BJ (cell line): ENCODE measurements around the gene ELMOD1. TPM values are rescaled to one million over a fixed set of nuclear protein-coding genes. Genes with fewer than 3 reads are reported as not detected.

Experiments used
- CTCF ChIA-PET: fragments of 350-600 bp; formaldehyde crosslinking; extraction: SDS; loops from one replicate; lab custom pipeline; 2021; ENCODE audit warnings: antibody characterized with exemption, inconsistent platforms; lab: Yijun Ruan, JAX
- POLR2A ChIA-PET: fragments of 300-600 bp; sonication (Branson Sonifier 250); formaldehyde crosslinking; extraction: SDS; loops from one replicate; lab custom pipeline; 2021; ENCODE audit warnings: antibody characterized with exemption; lab: Charles Lee
- DNase-seq: peaks from one replicate; pipeline ENCODE4 v3.0.0-alpha.2; 2011; ENCODE audit warnings: low read depth
- H3K27me3 ChIP-seq: 2 replicates; pipeline ENCODE4 v1.6.0; 2011; ENCODE audit warnings: low read length; ENCODE audit not compliant: control insufficient read depth, insufficient read depth
- H3K36me3 ChIP-seq: 2 replicates; pipeline ENCODE4 v1.5.1; 2011; ENCODE audit warnings: low read length; ENCODE audit not compliant: control insufficient read depth, insufficient read depth
- H3K4me3 ChIP-seq: 2 replicates; pipeline ENCODE4 v1.5.1; 2011; ENCODE audit warnings: low read depth, mild to moderate bottlenecking, control low read depth, low read length
- polyA plus RNA-seq: library from polyadenylated mRNA; depleted of rRNA; stranded (reverse); fragments of >200 nt; gene quantifications from 2 replicates; pipeline ENCODE4 v1.2.3, GENCODE V29; 2011
- TF ChIP-seq, protein P1 (sequence below): IDR thresholded peaks from 2 replicates; pipeline ENCODE4 v1.5.1; 2011; ENCODE audit warnings: low read depth, mild to moderate bottlenecking, control low read depth, inconsistent platforms, low read length, moderate library complexity; ENCODE audit not compliant: insufficient read depth

Gene ELMOD1
- polyA plus RNA-seq, 1 experiment: 0.04 TPM

GRCh38 chr11:107660066-107660465 lies 69.1 kb downstream of the ELMOD1 start:
- Histone ChIP-seq H3K36me3 (no peaks in the 10 kb centered on the region), H3K27me3 (peaks cover 3% of the 10 kb centered on the region), H3K4me3 (no peak overlapping the region)
- TF ChIP-seq, protein P1, sequence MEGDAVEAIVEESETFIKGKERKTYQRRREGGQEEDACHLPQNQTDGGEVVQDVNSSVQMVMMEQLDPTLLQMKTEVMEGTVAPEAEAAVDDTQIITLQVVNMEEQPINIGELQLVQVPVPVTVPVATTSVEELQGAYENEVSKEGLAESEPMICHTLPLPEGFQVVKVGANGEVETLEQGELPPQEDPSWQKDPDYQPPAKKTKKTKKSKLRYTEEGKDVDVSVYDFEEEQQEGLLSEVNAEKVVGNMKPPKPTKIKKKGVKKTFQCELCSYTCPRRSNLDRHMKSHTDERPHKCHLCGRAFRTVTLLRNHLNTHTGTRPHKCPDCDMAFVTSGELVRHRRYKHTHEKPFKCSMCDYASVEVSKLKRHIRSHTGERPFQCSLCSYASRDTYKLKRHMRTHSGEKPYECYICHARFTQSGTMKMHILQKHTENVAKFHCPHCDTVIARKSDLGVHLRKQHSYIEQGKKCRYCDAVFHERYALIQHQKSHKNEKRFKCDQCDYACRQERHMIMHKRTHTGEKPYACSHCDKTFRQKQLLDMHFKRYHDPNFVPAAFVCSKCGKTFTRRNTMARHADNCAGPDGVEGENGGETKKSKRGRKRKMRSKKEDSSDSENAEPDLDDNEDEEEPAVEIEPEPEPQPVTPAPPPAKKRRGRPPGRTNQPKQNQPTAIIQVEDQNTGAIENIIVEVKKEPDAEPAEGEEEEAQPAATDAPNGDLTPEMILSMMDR: no peak
- ChIA-PET CTCF (no interaction called here), POLR2A (no interaction called here)
- no peak for DNase-seq

- TF ChIP-seq, protein P1: no peak
- peaks cover 3% of the 10 kb centered on the region for H3K27me3 ChIP-seq
- CTCF ChIA-PET: no interaction called here
- POLR2A ChIA-PET: no interaction called here
- no peak overlapping the region for H3K4me3 ChIP-seq
- DNase-seq: no peak
- no peaks in the 10 kb centered on the region for H3K36me3 ChIP-seq
These were observed 70.7 kb downstream of the ELMOD1 start for GRCh38 chr11:107661656-107662055.

- ChIA-PET CTCF (interaction anchor here (1.0 kb wide), 1 partner anchor 24 kb away, joined by 3 read pairs; no protein-coding TSS in a partner anchor), POLR2A (no interaction called here)
- TF ChIP-seq, protein P1: no peak
- Histone ChIP-seq H3K36me3 (no peaks in the 10 kb centered on the region), H3K4me3 (no peak overlapping the region), H3K27me3 (no peaks in the 10 kb centered on the region)
- no peak for DNase-seq
These were observed 74.1 kb downstream of the ELMOD1 start for GRCh38 chr11:107665018-107665417.

GRCh38 chr11:107666911-107667613 lies 76.1 kb downstream of the ELMOD1 start:
- CTCF ChIA-PET: interaction anchor here (1.2 kb wide), 1 partner anchor 22 kb away, joined by 3 read pairs; no protein-coding TSS in a partner anchor
- no peak for DNase-seq
- TF ChIP-seq, protein P1: no peak
- Histone ChIP-seq H3K4me3 (no peak overlapping the region), H3K36me3 (no peaks in the 10 kb centered on the region), H3K27me3 (no peaks in the 10 kb centered on the region)
- POLR2A ChIA-PET: no interaction called here

- no peaks in the 10 kb centered on the region for H3K27me3 ChIP-seq
- TF ChIP-seq, protein P1: no peak
- CTCF ChIA-PET: interaction anchor here (0.5 to 1.2 kb wide), 2 partner anchors 14 to 102 kb away, joined by 3 to 4 read pairs; no protein-coding TSS in a partner anchor
- no peaks in the 10 kb centered on the region for H3K36me3 ChIP-seq
- POLR2A ChIA-PET: no interaction called here
- no peak overlapping the region for H3K4me3 ChIP-seq
- no peak for DNase-seq
These were observed 78.3 kb downstream of the ELMOD1 start for GRCh38 chr11:107669191-107669740.
